IPS-NIHi7 (cell line): Measurements from ENCODE around the gene EPB41L3.

Experiments used
- DNase-seq: peaks from one replicate; pipeline ENCODE4 v3.0.0; 2012; ENCODE audit warnings: mixed read lengths; ENCODE audit errors: extremely low spot score

The EPB41L3 gene

DNA sequence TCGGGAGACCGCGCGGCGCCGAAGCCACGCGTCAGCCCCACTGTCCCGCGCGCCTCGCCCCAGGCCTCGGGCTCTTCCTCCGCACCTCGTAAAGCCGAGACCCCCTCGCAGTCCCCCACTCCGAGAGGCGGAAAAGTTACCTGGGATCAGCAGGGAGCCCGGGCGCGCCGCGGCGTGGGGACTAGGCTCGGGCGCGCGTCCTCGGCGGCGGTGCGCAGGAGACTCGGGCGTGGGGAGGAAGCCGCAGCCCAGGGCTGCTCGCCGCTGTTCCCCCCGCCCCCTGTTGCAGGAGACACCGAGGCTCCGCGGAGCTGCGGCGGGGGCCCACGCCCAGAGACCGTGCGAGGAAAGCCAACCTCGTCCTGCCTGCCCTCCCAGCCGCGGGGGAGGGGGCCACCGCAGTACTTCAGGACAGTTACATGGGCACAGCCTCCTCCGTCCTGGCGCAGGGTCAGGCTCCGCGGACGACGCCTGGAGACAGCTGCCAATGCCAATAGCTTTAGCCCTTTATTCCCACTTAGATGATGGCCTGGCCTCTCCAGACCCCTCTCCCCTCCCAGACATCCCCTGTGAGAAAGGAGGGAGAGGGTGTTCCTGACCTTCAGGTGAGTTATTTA is at the start of gene EPB41L3:
Gene EPB41L3 (minus strand): TSS at position 225 of the 617 bp plus-strand sequence. CDS start 54,814 bp downstream, outside the sequence.
- peak; percentile 43 for DNase-seq

DNA sequence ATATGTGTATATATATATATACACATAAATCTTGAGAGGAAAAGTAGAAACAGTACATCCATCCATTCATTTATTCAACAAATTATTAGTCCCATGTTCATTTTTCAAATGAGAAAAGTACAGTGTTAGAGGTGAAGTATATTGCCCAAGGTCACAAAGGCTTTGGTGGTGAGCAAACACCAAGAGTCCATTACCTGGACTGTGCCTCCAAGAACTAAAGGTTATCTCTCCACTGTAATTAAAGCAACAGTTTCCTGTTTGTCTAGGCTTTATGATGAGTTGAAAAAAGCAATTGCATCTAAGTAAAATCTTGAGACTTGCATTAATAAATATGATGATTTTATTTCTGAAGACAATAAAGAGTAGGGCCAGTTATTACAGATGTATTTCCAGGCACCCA is 44.7 kb upstream of the EPB41L3 start:
- DNase-seq: no peak

DNA sequence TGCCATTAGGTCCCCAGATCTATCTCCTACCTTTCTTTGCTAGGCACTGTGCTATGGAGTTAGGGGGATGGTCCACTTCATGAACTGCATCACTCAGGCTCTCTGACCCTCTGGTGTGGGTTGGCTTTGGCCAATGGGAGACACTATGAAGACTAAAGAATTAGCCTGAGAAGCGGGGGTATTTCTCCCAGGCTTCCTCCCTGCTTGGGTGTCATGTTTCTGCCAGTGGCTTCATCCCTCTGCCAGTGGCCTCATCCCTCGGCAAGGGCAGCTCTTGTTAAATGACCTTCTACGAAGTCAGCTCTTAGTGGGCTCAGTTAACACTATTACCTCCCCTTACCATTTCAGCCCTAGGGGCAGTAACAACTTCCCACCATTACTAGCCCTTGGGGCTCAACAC is 41.9 kb upstream of the EPB41L3 start:
- no peak for DNase-seq

DNA sequence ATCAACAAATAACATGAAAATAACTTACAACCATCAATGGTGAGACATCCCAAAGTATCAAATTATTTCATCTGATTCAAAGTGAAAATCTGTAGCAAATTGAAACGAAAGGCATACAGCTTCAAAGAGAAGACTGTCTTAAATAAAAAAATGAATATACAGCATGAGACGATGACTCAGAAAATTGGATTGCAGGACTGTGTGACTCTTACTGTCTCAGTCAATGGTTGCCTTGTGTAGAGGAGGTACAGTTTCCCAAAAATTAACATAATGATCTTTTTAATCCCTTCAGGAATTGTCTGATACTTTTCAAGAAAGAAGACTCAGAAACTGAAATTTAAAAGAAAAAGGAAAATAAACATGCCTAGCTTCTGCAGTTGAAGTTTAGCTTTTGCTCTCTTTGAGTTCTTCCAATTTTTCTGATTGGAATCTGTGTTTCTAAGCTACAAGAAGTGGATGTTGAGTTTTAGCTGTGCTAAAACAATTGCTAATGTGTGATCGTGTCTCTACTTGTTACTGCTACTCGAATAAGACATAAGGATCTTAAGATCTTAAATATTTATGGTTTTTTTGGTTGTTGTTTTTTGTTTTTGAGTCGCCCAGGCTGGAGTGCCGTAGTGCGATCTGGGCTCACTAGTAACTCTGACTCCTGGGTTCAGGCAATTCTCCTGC is 41.1 kb upstream of the EPB41L3 start:
- no peak for DNase-seq

DNA sequence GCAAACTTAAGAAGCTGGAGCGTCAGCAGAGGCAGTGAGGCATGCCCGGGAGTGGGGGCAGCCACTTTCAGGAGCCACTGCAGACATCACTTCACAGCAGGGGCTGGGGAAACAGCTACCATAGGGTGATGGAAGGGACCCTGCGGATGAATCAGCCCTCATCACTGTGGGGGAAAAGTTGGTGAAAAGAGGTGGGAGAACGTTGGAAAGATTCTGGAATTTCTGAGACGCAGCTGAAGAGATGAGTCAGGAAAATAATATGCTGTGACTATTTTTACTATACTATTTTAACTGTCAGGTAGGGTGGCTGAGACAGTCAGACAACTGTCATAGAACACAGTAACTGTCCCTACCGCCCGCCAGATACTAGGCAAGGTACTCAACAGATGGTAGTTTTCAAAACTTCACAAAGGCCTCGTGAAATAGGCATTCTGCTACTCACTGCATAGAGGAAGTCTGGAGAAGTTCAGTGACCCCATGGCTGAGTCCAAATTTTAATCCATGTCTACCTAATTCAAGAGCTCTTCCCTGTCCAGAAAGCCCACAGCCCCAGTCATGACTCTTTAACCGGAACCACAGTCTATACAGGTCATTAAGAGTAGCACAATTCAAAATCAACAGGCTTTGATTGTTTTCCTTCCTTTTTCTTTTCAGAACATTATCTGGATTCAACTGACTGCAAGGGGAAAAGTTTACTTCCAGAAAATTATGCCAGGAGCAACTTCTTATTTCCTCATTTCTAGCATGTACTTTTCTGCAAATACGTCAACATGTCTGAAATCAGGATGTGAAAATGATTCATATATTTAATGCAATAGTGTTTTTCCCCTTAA is 39.3 kb upstream of the EPB41L3 start:
- peak; percentile 20 for DNase-seq

DNA sequence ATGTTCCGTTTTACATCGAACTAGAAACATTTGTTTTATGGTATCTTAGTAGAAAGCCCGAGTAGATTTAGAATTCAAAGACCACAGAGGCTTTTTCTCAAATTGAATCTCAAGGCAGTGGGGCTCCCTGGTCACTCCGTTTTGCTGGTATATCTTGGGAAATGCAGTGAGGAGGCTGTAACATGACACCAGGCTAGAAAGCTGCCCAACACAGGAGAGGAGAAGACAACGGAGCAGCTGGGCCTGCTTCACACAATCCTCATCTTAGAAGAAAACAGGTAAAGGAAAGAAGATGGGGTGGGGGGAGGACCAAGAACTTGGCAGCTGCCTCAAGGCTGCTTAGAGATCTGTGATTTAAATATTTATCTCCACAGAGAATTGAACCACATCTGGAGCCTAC is 38.3 kb upstream of the EPB41L3 start:
- peak; percentile 73 for DNase-seq

DNA sequence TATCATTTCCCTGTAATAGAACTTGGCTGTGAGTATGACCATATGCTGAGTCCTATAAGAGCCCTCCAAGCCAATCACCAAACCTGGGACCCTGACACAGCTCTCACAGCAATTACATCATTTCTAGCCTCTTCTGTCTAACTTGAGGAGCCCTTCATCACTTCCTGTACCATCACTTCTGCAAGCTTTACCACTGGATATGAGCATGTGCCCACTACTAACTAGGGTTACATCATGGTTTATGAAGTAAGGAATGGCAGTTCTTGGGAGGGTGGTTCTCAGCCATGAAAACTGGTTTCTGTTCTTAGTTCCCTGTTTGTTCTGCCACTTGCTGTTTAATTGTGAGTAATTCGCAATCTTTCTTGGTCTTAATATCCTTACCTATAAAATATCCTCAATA is 31.0 kb upstream of the EPB41L3 start:
- DNase-seq: no peak

DNA sequence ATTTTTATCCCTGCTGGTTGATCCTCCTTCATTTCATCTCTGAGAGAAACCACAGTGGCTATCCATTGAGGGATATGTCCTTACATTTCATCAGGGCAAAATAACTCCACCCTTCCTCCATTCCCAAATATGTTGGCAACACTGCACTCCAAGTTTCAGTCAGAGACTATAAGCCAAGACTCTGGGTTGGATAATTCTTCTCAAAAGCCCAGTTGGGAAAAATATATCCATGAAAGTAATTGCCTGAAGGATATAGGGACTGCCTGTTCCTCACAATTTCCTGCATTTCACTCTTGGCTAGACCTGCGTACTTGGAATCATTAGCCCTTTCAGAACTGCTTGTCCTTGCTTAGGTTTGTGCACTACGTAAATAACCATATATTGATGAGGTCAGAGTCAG is 27.9 kb upstream of the EPB41L3 start:
- no peak for DNase-seq

DNA sequence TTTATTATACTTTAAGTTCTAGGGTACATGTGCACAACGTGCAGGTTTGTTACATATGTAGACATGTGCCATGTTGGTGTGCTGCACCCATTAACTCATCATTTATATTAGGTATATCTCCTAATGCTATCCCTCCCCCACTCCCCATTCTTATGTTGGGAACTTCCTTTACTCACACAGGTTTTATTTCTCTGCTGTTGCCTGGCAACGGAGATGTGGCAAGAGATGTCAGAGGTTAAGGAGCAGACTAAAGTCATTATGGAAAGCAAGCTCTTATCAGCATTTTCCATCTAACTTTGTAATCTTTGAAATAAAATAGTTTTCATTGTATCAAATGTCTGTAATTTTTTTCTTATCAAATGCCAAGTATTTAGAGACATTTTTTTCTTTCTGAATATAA is 26.8 kb upstream of the EPB41L3 start:
- peak; percentile 28 for DNase-seq

DNA sequence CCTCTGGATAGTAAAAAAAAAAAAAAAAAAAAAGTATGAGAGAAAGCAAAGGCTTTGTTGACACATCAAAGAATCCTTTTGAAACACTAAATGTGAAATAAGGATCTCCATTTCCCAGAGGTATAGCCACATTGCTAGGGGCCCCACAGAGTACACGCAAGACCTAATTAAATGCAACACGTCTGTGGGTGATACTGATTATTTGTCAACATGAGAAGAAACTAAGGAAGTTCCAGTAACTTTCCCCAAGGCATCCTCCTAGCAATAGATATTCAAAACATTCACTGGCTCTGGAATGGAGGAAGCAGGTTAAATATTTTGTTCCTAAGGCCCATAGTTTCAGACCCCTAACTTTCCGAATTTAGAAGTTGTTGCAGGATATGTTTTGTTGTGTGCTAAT is 24.6 kb upstream of the EPB41L3 start:
- no peak for DNase-seq

DNA sequence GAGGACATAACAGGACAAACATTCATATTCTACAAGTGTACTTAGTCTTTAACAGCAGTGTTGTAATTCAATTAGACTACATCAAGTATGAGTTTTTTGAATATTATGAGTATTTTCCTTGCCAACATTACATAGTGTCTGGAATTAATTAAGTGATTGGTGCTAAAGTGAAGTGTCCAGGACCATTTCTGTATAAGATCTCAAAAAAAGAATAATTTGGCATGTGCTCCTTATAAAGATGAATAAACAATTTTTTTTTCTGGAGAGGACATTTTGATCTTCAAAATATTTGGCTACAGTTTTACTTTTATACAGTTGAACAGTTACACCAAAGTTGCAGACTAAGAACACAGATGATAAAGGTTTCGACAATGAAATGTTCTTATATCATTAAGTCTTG is 15.1 kb upstream of the EPB41L3 start:
- no peak for DNase-seq

DNA sequence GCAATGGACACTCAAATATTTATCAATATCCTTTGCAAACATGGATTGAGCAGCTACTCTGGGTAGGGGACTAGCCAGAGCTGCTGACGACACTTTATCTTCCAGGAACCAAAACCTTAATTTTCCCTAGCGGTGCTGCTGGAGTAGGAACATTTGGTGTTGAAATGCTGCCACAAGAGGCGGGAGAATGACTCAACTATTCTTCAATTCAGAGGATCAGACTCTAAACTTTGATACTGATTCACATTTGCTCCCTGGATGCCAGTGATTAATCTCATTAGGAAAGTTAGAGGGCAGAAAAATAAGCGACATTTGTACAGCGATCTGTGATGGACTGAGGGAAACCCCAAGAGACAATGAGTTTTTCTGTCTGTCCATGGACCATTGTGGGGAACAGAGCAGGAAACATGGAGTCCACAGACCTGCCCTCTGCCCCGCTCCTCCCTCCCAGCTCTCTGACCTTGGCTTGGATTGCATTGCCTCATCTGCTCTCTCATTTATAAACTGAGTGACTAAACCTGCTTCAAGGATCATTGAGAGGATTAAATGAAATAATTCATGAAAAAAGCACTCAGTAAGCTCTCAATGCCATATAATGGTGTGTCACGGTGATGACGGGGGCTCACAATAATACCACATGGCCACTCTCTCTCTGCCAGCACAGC is 12.6 kb upstream of the EPB41L3 start:
- no peak for DNase-seq

DNA sequence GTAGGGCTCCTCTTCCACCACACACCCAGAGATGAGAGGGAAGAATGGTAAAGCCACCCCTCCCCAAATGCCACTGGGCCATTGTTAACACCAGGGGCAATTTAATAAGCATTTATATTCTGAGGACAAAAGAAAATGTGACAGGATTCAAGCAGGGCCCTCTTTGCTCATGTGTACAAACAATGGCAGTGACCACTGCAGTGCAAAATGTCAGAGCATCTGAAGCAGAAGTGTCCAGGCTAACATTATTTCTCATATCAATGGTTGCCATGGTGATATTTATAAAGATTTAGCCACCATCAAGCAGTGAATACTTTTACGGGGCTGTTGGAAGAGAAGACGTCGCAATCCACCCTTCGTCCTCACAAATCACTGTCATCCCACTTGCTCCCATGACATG is 10.8 kb upstream of the EPB41L3 start:
- DNase-seq: no peak

DNA sequence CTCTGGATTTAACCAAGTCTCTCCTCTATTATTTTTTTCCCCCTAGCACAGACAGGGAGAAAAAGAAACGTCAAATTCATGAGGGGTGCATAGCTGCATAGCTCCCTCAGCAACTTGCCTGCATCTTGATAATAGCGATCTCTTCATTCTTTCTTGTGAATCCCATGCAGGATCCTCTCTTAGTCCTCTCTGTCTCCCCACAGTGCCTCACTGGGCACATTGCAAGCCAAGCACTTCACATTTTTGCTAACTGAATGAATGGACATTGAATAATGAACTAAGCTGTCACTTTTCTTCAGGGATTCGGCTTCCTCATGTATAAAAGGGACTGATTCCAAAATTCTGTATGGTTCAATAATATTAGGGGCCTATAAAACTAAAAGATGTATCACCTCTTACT is 2.9 kb upstream of the EPB41L3 start:
- peak; percentile 68 for DNase-seq

DNA sequence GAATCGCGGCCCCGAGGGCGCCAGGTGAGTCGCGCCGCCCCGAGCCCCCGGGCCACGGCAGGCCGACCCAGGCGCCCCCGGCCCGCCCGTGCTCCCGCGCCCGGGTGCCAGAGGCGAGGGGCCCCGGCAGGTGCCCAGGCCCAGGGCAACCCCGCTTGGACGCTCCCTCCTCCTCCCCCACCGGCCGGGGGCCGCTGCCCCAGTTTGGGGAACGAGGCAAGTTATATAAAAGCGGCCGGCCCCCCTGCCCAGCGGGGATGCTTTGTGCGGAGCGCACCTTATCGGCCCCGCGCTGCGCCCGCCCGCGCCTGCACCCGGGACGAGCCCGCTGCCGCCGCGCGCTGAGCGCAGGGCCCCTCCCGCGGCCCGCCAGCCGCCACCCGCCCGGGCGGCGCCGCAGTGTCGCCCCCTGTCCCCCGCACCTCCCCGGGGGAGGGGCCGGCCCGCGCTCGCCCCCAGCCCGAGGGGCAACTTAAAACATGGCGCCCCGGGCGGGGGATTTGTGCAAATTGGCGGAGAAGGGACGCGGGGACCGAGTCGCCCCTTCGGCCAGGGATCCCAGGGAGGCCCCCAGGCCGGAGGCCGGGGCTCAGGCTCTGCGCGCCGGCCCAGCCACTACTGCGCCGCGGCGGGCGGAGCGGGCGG is 639 bp downstream of the EPB41L3 start:
- DNase-seq: peak; percentile 43

DNA sequence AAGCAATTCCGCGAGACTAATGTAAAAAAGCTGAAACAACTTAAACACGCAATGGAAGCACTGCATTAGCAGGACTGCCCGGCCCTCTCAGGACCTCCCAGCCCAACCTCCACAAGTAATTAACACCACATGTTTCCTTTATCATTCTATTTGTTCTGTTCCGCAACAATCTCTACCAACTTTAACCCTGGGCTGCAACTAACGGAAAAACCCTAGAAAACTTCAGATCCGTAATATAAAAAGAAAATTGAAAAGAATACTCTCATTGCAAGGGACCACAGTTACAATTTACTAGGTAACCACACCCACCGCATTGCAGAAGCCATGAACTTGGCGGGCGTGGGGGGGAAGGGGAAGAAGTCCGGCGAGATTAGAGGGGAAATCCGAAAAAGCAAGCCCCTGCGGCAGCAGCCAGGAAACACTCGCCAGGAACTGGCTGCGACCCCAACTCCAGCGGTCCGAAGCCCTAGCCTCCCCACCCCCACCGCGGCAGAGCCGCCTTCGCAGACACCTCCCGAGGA is 1.2 kb downstream of the EPB41L3 start:
- DNase-seq: peak; percentile 30

DNA sequence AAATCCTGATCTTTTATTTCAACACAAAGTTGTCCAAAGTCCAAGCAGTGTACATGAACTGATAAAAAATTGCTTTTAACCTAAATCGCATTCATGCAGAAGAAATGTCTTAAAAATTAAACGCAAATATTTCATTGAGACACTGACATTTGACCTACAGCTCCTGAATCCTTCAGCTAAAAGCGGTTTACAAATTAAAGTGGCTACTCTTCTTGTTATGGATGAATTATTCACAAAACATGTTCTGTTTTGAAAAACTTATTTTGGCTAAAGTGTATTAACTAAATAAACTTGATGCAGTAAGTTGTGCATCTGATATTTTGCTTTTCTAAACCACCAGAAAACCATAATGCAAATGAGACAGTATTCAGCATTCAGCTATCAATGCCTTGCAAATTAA is 2.2 kb downstream of the EPB41L3 start:
- no peak for DNase-seq

DNA sequence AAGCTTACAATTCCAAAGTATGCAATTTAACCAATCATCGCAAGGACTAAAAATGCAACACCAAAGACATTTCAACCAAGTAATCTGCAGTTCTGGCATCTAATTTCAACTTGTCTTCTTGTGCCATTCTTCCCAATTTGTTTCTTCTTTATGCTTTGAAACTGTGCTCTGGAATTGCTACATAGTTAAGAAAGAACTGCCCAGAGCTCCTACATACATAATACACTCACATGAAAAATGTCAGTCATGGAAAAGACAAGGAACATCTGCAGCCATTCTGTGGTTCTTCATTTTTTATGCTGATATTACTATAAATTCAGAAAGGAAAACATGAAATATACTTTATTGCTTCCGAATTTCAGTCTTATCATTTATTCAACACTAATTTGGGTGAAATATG is 4.4 kb downstream of the EPB41L3 start:
- no peak for DNase-seq

DNA sequence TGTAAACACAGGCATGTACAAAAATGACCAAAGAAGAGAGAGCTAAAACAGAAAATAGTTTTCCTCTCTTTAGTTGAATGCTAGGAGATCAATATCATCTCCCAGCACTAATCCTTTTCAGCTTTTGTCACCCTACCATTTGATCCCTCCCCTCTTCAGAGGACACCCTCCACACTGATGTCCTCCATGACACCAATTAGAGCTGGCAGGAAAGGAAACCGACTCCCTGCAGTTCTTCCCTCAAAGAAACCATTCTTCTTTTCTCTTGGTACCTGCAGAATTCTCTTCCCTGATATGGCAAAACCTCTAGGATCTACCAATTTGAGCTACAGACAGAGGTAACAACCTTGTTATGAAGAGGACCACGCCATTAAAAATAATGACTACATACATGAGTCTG is 5.3 kb downstream of the EPB41L3 start:
- peak; percentile 24 for DNase-seq

DNA sequence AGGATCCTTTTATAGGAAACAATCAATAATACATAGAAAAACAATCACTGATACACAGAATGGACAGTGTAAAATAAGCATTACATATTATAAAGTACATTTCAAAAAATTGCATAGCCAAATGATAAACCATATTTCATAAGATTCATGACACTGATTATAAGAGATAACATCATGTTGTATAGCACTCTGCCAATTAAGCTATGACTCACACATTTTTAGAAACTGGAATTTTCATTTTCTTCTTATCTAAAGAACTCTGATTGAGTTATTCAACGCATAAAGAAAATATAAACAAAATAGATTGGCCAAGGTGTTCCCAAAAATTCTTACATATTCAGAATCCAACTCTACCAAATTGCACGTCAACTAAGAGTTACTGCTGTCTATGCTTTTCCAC is 5.9 kb downstream of the EPB41L3 start:
- no peak for DNase-seq

DNA sequence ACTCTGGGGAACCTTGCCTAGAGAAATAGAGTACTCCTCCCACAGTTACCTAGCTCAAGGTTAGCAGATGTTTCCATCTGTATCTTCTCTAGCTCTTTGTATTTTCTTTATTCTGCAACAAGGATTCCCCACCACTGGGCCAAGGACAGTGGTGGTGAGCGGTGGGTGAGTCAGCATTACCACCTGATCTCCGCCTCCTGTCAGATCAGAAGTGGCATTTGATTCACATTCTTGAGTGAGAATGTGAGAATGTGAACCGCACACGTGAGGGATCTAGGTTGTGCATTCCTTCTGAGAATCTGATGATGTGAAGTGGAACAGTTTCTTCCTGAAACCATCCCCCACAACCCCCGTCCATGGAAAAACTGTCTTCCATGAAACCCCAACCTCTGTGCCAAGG is 9.0 kb downstream of the EPB41L3 start:
- DNase-seq: no peak

DNA sequence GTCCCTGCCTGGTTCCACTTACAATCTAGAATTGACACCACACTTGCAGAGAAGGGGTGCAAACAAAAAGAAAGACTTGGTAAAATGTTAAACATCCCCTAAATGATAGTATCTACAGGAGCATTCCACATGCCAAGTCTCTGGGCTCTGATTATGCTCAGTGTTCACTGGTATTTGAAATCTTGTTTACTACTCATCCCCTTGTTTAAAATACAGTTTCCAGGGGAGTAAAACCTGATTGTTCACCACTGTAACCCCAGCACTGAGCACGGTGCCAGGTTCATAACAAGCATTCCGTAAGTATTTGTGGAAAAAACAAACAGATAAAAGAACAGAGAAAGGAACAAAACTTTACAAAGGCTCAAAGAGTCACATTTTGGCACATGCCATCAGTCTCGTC is 11.7 kb downstream of the EPB41L3 start:
- no peak for DNase-seq
